Measurements from ENCODE around the gene NCL. TPM values are rescaled to one million over a fixed set of nuclear protein-coding genes. Genes with fewer than 3 reads are reported as not detected.
A peak's percentile ranks its signal among the peaks of the same experiment; 100 is the strongest.
"Not testable (repeated sequence)": the region's sequence is repeated elsewhere in the genome, so short reads cannot be mapped to it uniquely, and the experiment has no call there.

NCL gene
- total RNA-seq, 1 experiment from 2014 or later = 228 TPM

DNA sequence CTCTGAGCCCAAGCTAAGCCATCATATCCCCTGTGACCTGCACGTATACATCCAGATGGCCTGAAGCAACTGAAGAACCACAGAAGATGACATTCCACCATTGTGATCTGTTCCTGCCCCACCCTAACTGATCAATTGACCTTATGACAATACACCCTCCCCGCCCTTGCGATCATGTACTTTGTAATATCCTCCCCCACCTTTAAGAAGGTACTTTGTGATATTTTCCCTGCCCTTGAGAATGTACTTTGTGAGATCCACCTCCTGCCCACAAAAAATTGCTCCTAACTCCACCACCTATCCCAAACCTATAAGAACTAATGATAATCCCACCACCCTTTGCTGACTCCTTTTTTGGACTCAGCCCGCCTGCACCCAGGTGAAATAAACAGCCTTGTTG lies 33.8 kb downstream of the NCL start:
- DNase-seq (ENCODE audit: low read depth) = not testable (repeated sequence)

- DNase-seq (ENCODE audit: low read depth) = no peak
Observed at GRCh38 chr2:231429901-231430300, 34.4 kb downstream of the NCL start.

- no peak for DNase-seq (ENCODE audit: low read depth)
Observed at GRCh38 chr2:231429152-231429551, 35.1 kb downstream of the NCL start.

DNA sequence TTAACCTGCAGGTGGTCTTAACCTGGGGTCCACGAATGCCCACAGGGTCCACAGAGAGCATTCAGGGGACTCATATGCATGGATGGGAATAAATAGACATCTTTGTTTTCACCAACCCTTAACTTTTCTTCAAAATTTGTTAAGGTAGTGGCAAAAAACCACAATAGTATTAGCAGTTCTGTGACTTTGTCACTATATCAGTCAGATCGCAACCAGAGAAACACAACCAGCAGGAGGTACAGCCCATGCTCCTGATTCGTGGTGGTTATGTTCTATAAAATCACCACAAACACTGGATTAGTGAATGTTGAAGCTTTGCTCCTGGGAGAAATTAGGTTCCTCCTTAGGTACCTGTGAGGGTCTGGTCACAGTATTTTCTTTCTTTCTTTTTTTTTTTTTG lies 37.2 kb downstream of the NCL start:
- no peak for DNase-seq (ENCODE audit: low read depth)

DNA sequence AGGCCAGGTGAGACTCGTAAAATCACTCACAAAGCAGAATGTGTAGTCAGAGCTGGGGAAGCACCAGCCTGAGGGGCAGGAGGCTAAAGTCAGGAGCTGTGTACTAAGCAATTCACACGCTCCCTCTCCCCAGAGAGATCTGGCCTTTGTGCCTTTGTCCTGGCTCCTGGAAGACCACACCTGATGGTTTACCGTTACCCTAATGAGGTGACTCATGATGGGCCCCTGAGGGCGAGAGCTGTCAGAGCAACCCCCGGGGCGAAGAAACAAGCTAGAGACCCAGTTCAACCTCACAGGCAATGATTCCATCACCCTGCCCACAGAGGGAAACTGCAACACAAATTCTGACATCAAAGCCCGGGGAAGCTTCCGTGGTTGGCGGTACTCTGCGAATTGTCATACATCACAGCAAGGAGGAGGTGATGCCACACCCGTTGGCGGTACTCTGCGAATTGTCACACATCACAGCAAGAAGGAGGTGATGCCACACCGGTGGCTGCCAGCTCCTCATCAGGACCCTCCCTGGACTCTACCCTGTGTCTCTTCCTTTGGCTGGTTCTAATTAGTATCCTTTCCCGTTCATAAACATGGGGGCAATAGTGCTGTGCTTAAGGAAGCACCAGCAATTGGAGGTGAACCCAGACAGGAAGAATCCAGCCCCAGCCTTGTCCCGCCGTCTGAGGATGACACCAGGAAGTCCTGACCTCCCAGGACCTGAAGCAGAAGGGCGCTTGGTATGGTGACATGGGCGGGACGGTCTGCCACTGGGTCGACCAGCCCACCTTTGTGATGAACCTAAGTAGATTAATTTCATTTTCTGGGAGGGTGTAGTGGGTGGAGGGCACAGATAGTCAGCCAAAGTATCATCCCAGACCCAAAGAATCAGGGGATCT lies 38.2 kb downstream of the NCL start:
- no peak for DNase-seq (ENCODE audit: low read depth)

DNA sequence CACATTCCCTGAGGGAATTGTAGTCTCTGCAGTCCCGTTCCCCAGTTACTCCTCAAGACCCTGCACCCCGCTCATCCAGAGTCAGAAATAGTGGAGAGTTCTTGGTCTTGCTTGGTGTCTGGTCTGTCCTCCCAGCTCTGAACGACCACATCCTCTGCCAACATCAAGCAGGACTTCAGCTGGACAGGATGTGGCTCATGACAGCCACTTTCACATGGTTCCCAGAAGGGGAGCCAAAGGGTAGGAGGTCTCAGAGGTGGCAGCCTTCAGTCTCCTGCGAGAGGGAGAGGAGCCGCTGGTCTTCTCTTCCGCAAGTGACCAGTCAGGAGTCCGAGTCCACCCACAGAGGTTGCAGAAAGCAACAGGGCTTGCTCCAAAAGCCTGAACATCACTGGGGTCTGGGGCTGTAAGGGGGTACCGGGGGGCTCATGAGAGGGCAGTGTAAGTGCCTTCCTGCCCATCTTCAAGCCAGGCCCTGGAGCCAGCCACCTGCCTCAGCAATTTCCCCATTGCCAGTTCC lies 38.9 kb downstream of the NCL start:
- DNase-seq (ENCODE audit: low read depth) = no peak

- no peak for DNase-seq (ENCODE audit: low read depth)
Observed at GRCh38 chr2:231423176-231423575, 41.1 kb downstream of the NCL start.

DNA sequence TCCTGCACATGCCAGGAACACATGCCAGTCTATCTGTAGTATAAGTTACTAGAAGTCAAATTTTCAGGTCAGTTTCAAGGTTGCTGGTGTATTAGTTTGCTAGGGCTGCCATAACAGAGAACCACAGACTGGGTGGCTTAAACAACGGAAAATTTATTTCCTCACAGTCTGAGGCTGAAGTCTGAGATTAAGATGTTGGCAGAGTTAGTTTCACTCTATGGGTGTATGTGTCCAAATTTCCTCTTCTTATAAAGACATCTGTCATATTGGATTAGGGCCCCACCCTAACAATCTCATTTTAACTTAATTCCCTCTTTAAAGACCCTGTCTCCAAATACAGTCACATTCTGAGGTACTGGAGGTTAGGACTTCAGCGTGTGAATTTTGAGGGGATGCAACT lies 42.2 kb downstream of the NCL start:
- DNase-seq (ENCODE audit: low read depth) = no peak

- no peak for DNase-seq (ENCODE audit: low read depth)
Observed at GRCh38 chr2:231421051-231421580, 43.2 kb downstream of the NCL start.

DNA sequence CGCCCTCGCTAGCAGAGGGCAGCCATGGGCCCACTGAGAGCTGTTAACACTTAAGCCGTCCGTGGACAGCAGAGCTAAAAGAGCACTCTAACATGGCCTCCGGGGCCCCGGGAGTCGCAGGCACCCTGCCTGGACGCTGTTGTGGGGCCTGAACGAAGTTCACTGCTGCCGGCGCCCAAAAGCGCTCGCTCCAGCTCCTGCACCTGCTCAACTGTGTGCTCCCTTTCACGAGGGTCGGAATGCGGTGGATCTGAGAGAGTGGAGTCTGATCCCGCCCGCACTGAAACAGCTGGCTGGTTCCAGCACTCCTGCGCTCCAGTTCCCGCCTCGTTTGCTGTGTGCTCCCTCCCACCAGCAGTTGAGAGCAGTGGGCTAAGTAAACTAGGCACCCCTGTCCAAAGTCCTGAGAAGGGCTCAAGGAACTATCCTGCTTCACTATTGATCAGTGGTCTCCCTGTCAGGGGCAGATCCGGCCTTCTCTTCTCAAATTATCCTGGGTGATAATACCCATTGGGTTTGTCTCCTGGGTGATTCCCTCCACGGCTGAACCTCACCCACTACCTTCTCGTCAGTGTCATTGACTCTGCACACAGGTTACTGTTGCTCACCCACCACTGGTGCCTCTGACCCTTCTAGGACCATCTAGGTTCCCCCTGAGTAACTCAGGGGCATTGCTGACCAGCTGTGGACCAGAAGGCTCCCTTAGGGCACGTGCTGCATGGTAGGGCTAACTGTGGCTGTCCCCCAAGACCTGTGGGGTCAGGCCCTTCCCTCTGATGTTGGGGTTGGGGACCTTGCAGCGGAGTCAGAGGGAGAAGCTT lies 45.3 kb downstream of the NCL start:
- no peak for DNase-seq (ENCODE audit: low read depth)

DNA sequence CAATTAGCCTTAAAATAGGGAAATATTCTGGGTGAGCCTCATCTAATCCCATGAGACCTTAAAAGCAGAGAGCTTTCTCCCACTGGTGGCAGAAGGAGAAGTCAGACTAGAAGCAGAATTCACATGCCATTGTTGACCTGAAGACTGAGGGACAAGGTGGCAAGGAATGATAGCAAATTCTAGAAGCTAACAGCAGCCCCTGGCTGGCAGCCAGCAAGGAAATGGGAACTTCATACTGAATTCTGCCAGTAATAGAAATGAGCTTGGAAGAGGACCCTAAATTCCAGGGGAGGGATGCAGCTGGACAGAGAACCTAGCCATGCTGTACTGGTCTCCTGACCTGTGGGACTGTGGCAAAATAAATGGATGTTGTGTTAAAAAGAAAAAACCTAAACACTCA lies 49.3 kb downstream of the NCL start:
- DNase-seq (ENCODE audit: low read depth) = no peak

DNA sequence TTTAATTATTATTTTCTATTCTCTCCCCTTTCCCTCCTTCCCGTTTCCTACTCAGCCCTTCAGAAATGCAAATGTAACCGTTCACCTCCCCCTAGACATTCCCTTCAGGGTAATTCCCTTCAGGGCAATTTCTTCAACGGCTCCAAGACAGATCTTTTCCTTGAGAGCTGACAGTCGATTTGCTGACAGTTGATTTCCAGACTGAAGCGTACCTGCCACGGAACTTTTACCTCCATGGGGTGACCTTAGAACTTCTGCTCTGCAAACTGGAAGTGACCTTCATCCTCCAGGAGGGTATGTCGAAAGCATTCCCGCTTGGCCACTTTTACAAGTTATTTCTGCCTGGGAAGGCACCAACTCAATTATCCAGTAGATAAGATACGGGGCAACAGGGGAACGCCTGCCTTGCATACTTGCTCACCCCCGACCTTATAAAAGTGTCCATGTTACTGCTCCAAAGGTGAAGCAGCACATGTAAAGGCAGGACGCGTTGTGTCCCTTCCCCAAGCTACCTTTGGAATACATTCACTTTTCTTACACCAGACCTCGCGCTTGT lies 50.3 kb downstream of the NCL start:
- no peak for DNase-seq (ENCODE audit: low read depth)

DNA sequence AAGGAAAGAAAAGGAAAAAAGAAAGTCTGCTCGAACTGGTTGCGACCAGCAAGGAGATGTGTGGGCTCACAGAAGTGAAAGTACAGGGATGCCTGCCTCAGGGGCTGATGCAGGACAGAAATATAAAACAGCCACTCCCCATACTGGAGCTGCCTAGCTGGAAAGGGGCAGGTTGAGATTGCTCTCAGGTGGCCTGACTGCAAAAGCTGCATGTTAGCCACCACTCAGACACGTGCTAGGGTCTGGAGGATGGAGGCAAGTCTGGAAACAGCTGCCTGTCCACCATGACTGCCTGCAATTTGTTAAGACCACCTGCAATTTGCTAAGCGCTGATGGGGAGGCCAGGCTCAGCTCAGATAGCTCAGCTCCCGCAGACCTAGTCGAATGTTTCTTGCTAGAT lies 50.8 kb downstream of the NCL start:
- no peak for DNase-seq (ENCODE audit: low read depth)

GRCh38 chr2:231412618-231412963 lies 51.7 kb downstream of the NCL start:
- no peak for DNase-seq (ENCODE audit: low read depth)

GRCh38 chr2:231411831-231412617 lies 52.3 kb downstream of the NCL start:
- DNase-seq (ENCODE audit: low read depth) = peak; percentile 78

DNA sequence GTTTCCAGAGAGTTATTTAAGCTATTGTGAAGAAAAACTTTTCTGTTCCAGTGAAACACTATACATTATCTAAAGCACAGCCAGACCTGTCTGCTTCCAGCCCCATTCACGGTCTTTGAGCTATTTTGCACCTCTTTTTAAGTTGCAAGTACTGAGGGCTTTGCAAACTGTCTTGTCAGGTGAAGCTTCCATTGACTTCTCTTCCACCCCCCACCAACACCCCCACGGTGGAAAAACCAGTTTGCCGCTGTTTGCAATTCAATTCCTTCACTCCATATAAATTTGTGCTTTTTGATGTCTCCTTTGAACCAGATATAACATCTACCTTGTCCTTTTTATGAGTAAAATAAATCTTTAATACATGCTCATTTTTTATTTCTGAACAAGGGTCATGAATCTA lies 53.0 kb downstream of the NCL start:
- no peak for DNase-seq (ENCODE audit: low read depth)

DNA sequence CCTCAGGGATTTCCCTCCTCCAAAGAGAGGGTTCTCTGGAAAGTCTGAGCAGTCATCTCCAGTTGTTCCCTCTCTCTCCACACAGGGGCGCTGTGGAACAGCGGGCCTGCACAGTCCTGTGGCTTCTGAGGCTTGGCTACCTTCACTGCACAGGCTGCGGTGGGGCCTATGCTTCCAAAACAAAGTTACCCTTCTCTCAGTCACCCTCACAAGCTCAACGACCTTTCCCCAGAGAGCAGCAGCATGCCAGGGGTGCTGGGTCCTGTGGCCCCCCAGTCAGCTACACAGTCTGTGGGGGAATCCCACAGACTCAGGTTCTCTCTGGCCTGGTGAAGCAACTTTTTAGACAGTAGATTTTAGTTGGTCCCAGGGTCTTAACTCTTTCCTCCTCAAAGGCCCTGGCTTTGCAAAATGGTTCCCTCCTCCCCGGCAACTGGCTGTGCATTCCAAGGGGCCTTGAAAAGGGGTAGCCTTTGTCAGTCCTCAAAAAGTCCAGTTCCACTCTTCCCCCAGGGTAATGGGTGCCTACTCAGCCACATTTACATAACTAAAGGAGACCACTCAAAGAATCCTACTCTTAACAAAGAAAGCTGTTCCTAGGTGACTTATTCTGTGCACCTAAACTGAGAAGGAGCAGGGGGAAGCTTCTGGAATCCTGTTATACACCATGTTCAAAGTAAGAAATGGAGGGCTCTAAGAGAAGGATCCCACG lies 53.8 kb downstream of the NCL start:
- DNase-seq (ENCODE audit: low read depth) = no peak

DNA sequence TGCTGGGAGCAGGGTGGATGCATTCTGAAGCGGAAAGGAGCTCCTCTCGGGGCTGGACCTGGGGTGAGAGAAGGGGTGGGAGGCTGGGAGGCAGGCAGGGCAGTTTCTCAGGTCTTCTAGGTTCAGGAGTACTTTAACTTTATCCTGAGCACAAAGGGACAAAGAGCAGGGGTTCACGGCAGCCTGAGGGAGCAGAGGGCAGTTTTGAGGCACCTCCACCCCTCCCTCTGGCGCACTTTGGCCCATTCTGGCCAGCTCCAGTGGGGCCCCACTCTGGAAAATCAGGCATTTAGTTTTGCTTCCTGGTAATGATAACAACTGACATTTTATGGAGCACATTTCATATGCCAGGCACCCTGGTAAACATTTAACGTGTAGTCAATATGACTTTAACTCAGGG lies 54.5 kb downstream of the NCL start:
- DNase-seq (ENCODE audit: low read depth) = no peak

- DNase-seq (ENCODE audit: low read depth) = not testable (repeated sequence)
Observed at GRCh38 chr2:231408304-231408703, 56.0 kb downstream of the NCL start.

GRCh38 chr2:231407686-231408085 lies 56.6 kb downstream of the NCL start:
- DNase-seq (ENCODE audit: low read depth) = not testable (repeated sequence)

Data from LHCN-M2 (cell line).